Measurements from ENCODE around the gene TBC1D22B.
A peak's percentile ranks its signal among the peaks of the same experiment; 100 is the strongest.

The TBC1D22B gene

GRCh38 chr6:37362101-37362828, 104.7 kb downstream of the TBC1D22B start:
- Histone ChIP-seq H3K36me3 (ENCODE audit: low read length) (0 out of 2 replicates have a peak, but pooled peaks cover 6% of the 10 kb centered on the region), H3K27me3 (ENCODE audit: low read length) (no peaks in the 10 kb centered on the region), H2AFZ (ENCODE audit: low read depth, low read length, severe bottlenecking) (no peak overlapping the region), H3K4me3 (ENCODE audit: insufficient read depth, low read length, poor library complexity, severe bottlenecking) (no peak overlapping the region), H3F3A (ENCODE audit: insufficient read depth) (0 out of 2 replicates have a peak, but pooled peaks cover 6% of the 10 kb centered on the region), H3K79me2 (ENCODE audit: insufficient read depth, low read length) (peaks cover 23% of the 10 kb centered on the region), H3K9me3 (ENCODE audit: insufficient read depth, low read length) (no peaks in the 10 kb centered on the region), H4K20me1 (ENCODE audit: low read depth, low read length) (no peaks in the 10 kb centered on the region), H3K27ac (ENCODE audit: low read depth, low read length) (no peak overlapping the region), H3K9ac (ENCODE audit: low read length) (no peak overlapping the region), H3K4me2 (ENCODE audit: low read depth, low read length, poor library complexity, severe bottlenecking) (no peak overlapping the region), H3K9me2 (replicated peaks; ENCODE audit: insufficient read depth, low read length) (no peaks in the 10 kb centered on the region)
- TF ChIP-seq EZH2phosphoT487 (conservative IDR thresholded peaks at IDR 0.05; ENCODE audit: low read length) (no peak), CTCF (IDR thresholded peaks at IDR 0.05; ENCODE audit: insufficient read depth, low read length, poor library complexity, severe bottlenecking) (no peak)

GRCh38 chr6:37365791-37366190, 108.2 kb downstream of the TBC1D22B start:
- H2AFZ ChIP-seq (ENCODE audit: low read depth, low read length, severe bottlenecking), result no peak overlapping the region

GRCh38 chr6:37366910-37367309, 109.3 kb downstream of the TBC1D22B start:
- Histone ChIP-seq H3K27me3 (ENCODE audit: low read length) (no peaks in the 10 kb centered on the region), H3K4me3 (ENCODE audit: insufficient read depth, low read length, poor library complexity, severe bottlenecking) (no peak overlapping the region), H3K9me2 (replicated peaks; ENCODE audit: insufficient read depth, low read length) (no peaks in the 10 kb centered on the region), H3K9me3 (ENCODE audit: insufficient read depth, low read length) (no peaks in the 10 kb centered on the region), H4K20me1 (ENCODE audit: low read depth, low read length) (no peaks in the 10 kb centered on the region), H3K36me3 (ENCODE audit: low read length) (peaks cover 24% of the 10 kb centered on the region; the same call in 1 of the 2 replicates), H3K9ac (ENCODE audit: low read length) (no peak overlapping the region), H2AFZ (ENCODE audit: low read depth, low read length, severe bottlenecking) (no peak overlapping the region), H3K79me2 (ENCODE audit: insufficient read depth, low read length) (no peaks in the 10 kb centered on the region), H3K27ac (ENCODE audit: low read depth, low read length) (peak overlapping the region; percentile 39), H3F3A (ENCODE audit: insufficient read depth) (0 out of 2 replicates have a peak, but pooled peaks cover 6% of the 10 kb centered on the region), H3K4me2 (ENCODE audit: low read depth, low read length, poor library complexity, severe bottlenecking) (no peak overlapping the region)
- TF ChIP-seq EZH2phosphoT487 (conservative IDR thresholded peaks at IDR 0.05; ENCODE audit: low read length), result no peak
- no peak for TF ChIP-seq CTCF (IDR thresholded peaks at IDR 0.05; ENCODE audit: insufficient read depth, low read length, poor library complexity, severe bottlenecking)

More at GRCh38 chr6:37365791-37366190, 108.2 kb downstream of the TBC1D22B start:
- H3F3A ChIP-seq (ENCODE audit: insufficient read depth), result 0 out of 2 replicates have a peak, but pooled peaks cover 6% of the 10 kb centered on the region
- peak overlapping the region; percentile 39 for H3K27ac ChIP-seq (ENCODE audit: low read depth, low read length)
- TF ChIP-seq EZH2phosphoT487 (conservative IDR thresholded peaks at IDR 0.05; ENCODE audit: low read length), result no peak
- TF ChIP-seq CTCF (IDR thresholded peaks at IDR 0.05; ENCODE audit: insufficient read depth, low read length, poor library complexity, severe bottlenecking), result peak; percentile 46
- H3K36me3 ChIP-seq (ENCODE audit: low read length), result peaks cover 22% of the 10 kb centered on the region; the same call in 1 of the 2 replicates
- no peaks in the 10 kb centered on the region for H3K9me2 ChIP-seq (replicated peaks; ENCODE audit: insufficient read depth, low read length)
- H3K27me3 ChIP-seq (ENCODE audit: low read length), result no peaks in the 10 kb centered on the region
- H3K4me2 ChIP-seq (ENCODE audit: low read depth, low read length, poor library complexity, severe bottlenecking), result peak overlapping the region; percentile 2
- no peaks in the 10 kb centered on the region for H3K9me3 ChIP-seq (ENCODE audit: insufficient read depth, low read length)
- H3K9ac ChIP-seq (ENCODE audit: low read length), result 0 out of 2 replicates have a peak overlapping the region, but pooled peaks have one; percentile 1
- no peaks in the 10 kb centered on the region for H3K79me2 ChIP-seq (ENCODE audit: insufficient read depth, low read length)
- H4K20me1 ChIP-seq (ENCODE audit: low read depth, low read length), result no peaks in the 10 kb centered on the region
- no peak overlapping the region for H3K4me3 ChIP-seq (ENCODE audit: insufficient read depth, low read length, poor library complexity, severe bottlenecking)

Measured in SU-DHL-6 (cell line).